KOPT-K1 (cell line): Measurements from ENCODE around the gene CENPN.

Experiments used
- H3K27ac ChIP-seq: fragments of 200-600 bp; sonication (generic); 2 replicates; pipeline ENCODE4 v1.5.1; 2016; ENCODE audit warnings: antibody characterized with exemption, mild to moderate bottlenecking, low read depth, low read length; ENCODE audit not compliant: poor library complexity, severe bottlenecking
- H3K36me3 ChIP-seq: fragments of 200-600 bp; sonication (generic); 2 replicates; pipeline ENCODE4 v1.5.1; 2017; ENCODE audit warnings: antibody characterized with exemption, mild to moderate bottlenecking, low read length, moderate library complexity; ENCODE audit not compliant: insufficient read depth
- H3K9me3 ChIP-seq: fragments of 200-600 bp; sonication (generic); 2 replicates; pipeline ENCODE4 v1.5.1; 2017; ENCODE audit warnings: antibody characterized with exemption, low read length, mild to moderate bottlenecking; ENCODE audit not compliant: insufficient read depth, poor library complexity, severe bottlenecking

CENPN gene

DNA sequence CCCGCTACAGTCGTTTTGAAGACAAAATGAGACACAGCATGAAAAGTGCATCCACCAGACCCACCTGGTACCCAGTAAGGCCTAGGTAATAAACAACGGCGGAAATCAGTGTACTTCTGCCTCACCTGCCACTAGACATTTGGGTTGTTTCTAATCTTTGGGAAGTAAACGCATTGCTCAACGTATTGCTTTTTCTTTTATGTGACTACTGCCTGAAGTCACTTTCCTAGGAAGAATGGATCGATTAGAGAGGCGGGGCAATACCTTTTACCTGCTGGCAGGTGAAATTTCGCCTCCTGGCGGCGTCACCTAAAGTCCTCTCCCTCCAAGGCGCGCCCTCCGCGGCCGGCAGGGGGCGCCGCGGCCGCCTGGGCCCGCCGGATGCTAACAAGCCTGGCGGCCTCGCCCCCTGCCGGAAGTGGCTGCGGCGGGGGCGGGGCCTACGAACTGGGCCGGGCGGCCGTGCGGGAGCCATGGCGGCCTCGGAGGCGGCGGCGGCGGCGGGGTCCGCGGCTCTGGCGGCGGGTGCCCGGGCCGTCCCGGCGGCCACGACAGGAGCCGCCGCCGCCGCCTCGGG, 28.5 kb downstream of the CENPN start, which contains the start of gene ATMIN:
Gene ATMIN, plus strand, starts transcription at position 445 of the 577 bp plus-strand sequence. Its CDS starts 29 bp downstream, at position 474.
- peak within 1 kb of the TSS; percentile 59 for H3K27ac ChIP-seq
- H3K36me3 ChIP-seq: peaks cover 38% of the 10 kb centered on the region; the same call in 1 of the 2 replicates
- H3K9me3 ChIP-seq: no peaks in the 10 kb centered on the region

DNA sequence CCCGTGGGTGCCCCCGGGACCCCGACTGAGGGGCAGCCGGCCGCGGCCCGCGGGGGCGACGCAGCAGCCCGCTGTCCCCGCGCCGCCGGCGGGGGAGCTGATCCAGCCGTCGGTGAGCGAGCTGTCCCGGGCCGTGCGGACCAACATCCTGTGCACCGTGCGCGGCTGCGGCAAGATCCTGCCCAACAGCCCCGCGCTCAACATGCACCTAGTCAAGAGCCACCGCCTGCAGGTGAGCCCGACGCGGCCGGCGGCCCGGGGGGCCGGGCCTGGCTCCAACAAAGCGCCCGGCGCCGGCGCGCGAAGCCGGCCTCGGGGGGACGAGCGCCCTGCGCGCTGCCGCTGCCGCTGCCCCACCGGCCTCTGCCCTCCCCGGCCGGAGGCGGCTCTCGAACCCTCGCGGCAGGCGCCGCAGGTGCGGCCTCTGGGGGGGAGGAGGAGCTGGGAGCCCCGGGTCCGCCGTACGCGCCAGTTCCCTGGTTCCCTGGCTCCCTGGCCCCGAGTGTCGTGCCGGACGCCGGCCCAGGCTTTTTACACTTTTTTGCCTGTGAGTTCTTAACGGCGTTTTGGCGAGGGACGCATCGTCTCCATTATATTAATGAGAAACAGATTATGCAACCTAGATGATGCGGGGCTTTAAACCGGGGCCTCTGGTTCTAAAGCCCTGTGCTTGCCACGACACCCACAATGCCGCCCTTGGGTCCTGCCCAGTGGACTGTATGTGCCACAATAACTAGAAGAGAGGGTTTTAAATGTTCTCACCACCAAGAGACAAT, 29.1 kb downstream of the CENPN start:
- peak overlapping the region; percentile 59 for H3K27ac ChIP-seq
- no peaks in the 10 kb centered on the region for H3K9me3 ChIP-seq
- H3K36me3 ChIP-seq: peaks cover 32% of the 10 kb centered on the region; the same call in 1 of the 2 replicates

DNA sequence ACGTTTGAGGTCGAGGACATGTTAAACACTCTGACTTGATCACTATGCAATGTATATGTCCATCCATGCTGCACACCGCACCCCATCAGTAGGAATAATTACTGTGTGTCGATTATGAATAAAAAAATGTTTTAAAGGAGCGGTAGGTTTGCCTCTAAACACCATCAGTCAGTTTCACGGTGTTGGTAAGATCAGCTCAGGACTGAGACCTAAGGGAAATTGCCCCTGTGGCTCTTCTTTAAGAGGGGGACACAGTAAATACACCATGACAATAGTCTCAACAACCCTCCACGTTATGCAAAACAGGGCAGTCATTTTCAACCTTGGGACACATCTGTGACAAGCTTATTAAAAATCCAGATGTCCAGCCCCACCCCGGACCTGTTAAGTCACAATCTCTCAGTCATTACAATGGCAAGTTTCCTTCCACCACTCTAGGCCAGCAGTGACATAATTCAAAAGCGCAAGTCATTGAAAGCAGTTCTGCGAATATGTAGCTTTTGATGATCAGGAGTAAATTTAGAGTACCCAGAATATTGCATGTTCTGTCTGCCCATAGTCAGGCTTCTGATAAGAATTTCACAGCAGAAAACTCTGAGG, 29.8 kb downstream of the CENPN start:
- H3K9me3 ChIP-seq: no peaks in the 10 kb centered on the region
- H3K36me3 ChIP-seq: peaks cover 33% of the 10 kb centered on the region
- H3K27ac ChIP-seq: peak overlapping the region; percentile 59

DNA sequence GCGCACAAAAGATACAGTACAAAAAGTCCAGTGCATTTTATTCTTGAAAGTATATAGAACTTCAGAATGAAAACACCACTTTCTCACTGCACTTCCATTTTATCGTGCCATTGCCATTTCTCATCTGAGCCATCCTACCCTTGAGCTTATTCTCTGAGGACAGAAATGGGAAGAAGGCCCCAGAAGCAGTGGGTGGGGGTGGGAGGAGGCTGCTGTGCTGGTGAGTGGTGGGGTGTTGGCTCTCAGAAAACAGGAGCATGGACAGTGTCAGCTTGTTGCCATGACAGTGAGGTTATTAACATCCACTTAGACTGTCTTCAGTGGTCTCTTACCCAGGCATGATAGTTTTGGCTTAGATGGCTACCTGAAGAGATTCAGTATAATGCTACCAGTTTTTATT, 33.1 kb downstream of the CENPN start:
- Histone ChIP-seq H3K9me3 (no peaks in the 10 kb centered on the region), H3K27ac (no peak overlapping the region), H3K36me3 (peaks cover 49% of the 10 kb centered on the region)

DNA sequence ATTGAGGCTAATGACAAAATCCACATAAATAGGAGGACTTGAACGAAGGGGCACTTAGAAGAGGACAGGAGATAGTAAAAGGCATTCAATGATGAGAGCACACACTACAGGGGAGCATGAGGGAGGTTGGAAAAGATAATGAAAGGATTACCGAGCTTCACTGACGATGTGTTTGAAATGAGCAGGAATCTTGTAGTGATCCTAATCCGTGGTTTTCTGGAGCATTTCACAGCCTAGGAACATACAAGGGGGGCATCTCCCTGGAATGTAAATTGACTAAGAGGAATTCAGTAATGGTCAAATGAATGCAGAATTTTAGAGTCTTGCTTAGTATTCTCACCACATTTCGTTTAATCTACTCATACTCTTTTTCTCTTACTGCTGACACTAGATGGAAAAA, 33.8 kb downstream of the CENPN start:
- no peak overlapping the region for H3K27ac ChIP-seq
- H3K9me3 ChIP-seq: no peaks in the 10 kb centered on the region
- H3K36me3 ChIP-seq: peaks cover 56% of the 10 kb centered on the region

DNA sequence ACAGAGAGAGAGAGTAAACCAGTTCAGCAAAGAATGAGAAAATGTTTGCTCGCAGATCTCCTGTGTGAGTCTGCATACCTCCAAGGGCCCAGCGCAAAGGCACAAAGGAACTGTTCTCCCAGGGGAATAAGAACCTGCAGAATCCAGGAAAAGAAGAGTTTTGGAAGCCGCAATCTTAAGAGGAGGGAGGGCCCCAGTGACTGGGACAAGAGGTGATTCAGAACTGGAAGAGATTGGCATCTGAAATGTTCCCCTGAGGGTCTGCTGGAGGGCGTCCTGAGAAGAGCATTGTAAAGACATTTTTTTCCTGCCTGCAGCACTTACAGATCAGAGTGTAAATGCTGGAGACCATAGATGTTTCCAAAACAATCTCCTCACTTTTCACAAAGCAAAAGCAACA, 34.7 kb downstream of the CENPN start:
- Histone ChIP-seq H3K9me3 (no peaks in the 10 kb centered on the region), H3K36me3 (peaks cover 65% of the 10 kb centered on the region)

DNA sequence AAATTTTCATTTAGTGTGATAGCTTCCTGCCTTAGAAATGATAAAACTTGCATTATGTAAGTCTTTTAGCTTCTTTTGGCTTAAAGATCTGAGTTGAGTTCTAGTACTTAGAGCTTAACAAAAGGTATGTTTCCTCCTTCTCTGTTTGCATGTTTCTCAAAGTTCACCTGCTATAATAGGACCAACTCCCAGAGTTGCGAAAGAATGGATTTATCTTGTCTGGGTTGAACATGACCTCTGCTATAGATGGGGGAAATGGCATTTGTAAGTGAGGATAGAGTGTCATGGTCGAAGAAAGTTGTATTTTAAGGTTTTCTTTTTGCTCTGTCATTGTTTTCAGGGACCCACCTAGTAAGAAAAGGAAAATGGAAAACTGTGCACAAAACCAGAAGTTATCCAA, 35.8 kb downstream of the CENPN start:
- Histone ChIP-seq H3K36me3 (peaks cover 65% of the 10 kb centered on the region), H3K9me3 (no peaks in the 10 kb centered on the region), H3K27ac (no peak overlapping the region)

More for the DNA sequence above, 34.7 kb downstream of the CENPN start:
- H3K27ac ChIP-seq: no peak overlapping the region

DNA sequence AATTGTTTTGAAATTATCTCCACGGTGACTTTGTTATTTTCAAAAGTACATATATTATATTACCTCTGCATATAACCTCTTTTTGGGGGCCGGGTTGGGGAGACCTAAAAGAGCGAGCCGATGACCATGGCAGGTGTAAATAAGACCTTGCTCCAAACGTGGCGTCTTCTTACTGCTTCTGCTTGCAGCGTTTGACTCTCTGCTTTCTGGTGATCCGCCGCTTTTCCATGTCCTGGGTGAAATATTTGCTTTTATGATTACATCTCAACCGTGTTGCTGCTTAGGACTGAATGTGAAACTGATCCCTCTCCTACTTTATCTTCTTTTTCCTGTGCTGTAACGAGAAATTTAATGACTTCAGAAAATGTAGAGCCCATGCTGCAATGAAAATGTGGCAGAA, 46.7 kb downstream of the CENPN start:
- no peak overlapping the region for H3K27ac ChIP-seq
- H3K36me3 ChIP-seq: no peaks in the 10 kb centered on the region

DNA sequence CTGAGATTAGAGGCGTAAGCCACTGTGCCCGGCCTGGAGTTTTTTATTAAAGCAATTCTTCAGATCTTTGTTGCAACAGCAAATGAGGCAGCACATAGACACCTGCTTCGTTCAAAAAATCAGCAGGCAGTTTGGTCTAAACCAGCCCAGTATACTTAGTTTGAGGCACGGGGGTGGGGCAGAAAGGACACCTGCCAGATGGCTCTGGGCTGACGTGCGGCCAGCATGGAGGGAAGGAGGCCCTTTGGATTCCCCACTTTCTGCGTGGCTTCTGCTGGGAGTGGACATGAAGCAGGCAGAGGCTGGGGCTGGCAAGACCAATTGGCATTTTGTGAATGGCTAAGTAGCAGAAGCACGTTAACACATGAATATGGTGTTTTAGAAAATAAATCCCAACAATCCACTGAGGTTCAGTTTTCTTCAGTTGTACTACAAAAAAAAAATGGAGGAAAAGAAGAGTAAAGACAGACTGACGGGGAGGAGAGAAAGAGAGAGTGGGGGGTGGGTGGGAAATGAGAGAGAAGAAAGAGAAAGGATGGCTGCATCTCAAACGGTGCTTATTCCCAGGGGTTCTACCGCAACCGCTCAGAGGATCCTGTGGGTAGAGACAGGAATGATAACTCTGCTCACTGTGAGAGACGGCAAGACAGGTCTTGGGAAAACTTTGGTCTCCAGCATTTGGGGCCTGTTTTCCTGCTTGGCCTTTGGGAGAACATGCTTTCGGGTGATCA, 53.7 kb downstream of the CENPN start:
- H3K27ac ChIP-seq: no peak overlapping the region
- no peaks in the 10 kb centered on the region for H3K9me3 ChIP-seq
- no peaks in the 10 kb centered on the region for H3K36me3 ChIP-seq

More for the DNA sequence above, 46.7 kb downstream of the CENPN start:
- H3K9me3 ChIP-seq: peaks cover 14% of the 10 kb centered on the region

DNA sequence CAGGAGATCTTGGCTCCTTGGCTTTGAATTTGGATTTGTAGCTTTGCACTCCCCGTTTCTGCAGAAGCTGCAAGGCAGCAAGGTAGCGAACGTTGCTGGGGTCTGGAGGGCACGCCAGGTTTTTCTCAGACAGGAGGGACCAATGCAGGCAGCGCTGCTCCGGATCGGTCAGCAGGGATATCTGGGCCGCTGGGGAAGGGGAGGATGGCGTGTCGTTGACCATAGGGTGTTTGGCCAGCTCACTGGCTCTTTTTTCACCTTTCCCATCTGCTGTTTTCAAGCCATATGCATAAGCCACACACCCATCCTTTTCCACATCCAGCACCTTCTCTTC, 54.3 kb downstream of the CENPN start:
- H3K9me3 ChIP-seq: no peaks in the 10 kb centered on the region
- H3K36me3 ChIP-seq: no peaks in the 10 kb centered on the region
- no peak overlapping the region for H3K27ac ChIP-seq

DNA sequence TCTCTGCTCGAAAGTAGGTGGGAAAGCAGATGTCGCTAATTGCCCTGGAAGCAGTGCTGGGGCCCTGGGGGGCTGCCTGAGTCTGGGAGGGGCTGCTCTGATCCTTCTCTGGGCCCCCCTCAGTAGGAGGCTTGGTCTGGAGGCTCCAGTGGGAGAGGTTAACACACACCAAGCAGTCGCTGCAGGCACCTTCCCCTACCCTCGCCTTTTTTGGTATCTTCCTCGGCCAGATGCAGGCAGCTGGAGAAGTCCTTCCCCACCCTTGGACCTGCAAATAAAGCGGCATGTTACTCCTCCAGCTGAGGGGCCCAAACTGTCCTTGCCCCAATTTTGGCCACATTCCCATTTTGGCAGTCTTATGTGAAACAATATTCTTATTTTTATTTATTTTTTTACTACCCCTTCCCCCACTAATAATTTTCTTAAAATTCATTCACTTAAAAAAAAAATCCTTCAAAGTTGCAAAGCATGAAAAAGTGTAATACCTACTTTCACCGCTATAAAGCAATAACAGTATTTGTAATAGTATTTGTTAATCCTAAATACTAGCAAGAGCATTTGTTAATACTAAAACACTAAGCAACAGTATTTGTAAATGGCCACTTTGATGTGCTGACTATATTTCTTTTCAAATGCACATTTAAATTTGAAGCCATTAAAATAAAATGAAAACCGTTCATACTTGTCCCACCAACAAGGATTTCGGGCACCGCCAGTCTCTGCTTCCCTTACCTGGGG, 55.0 kb downstream of the CENPN start:
- no peak overlapping the region for H3K27ac ChIP-seq
- H3K9me3 ChIP-seq: no peaks in the 10 kb centered on the region

DNA sequence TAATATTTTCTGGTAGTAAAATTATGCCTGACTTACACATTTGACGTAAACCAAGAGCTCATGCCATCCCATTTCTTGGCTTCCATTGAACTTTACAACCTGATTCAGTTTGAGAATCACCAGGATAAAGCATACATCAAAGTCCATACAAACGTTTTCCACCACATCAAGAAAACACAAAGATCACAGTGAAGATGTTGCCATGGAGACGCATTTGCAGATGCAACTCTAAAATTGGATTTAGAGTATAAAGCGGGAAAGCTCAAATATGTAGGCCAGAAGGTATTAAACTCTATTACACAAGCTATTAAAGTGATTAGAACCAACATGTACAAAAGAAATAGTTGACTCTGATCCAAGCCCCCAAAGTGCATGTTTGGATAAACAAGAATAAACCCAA, 59.7 kb downstream of the CENPN start:
- Histone ChIP-seq H3K27ac (no peak overlapping the region), H3K36me3 (no peaks in the 10 kb centered on the region), H3K9me3 (no peaks in the 10 kb centered on the region)

More for the DNA sequence above, 55.0 kb downstream of the CENPN start:
- no peaks in the 10 kb centered on the region for H3K36me3 ChIP-seq

DNA sequence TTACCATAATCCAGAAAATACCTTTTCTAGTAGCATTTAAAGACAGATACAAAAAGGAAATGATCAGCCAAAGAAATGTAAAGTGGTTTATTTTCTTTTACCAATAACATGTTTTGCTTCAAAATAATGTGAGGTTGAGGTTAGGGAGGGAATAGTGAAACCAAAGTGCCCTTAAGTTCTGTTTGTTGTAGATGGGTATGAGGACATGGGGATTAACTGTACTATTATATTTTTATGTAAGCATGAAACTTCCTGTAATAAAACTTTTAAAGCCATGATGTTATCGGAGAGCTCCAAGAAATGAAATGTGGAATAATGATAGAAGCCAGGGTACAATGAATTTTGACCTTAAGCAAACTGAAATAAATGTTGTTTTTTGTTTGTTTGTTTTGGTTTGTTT, 60.2 kb downstream of the CENPN start:
- Histone ChIP-seq H3K27ac (no peak overlapping the region), H3K9me3 (no peaks in the 10 kb centered on the region), H3K36me3 (no peaks in the 10 kb centered on the region)

DNA sequence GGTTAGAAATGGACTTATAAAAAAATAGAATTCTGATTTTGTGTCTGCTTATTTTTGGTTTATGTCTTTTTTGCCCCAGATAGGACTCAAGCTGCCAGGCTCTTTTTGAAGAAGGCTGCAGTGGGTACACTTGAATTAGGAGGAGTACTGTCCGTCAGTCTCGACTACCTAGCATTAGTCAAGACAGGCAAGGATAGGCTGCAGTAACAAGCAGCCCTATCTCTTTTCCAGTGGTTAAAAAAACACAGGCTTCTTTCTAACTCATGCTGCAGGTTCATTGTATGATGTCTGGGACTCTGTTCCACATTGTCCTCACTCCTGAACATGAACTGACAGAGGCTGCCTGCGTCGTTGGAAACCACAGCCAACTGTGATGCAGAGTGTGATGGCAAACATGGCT, 62.0 kb downstream of the CENPN start:
- no peaks in the 10 kb centered on the region for H3K36me3 ChIP-seq
- no peak overlapping the region for H3K27ac ChIP-seq
- H3K9me3 ChIP-seq: no peaks in the 10 kb centered on the region
